Measurements from ENCODE around the gene C2CD3. TPM values are rescaled to one million over a fixed set of nuclear protein-coding genes. Genes with fewer than 3 reads are reported as not detected.
"Not testable (repeated sequence)": the region's sequence is repeated elsewhere in the genome, so short reads cannot be mapped to it uniquely, and the experiment has no call there.

Gene C2CD3
- total RNA-seq, 1 donor: 21.7 TPM

- no peak for DNase-seq (ENCODE audit: low read depth)
- TF ChIP-seq CTCF (IDR thresholded peaks at IDR 0.05; ENCODE audit: insufficient read depth, low read length): no peak
- H3K4me3 ChIP-seq (ENCODE audit: low read depth, low read length): no peak overlapping the region
These were observed 32.8 kb downstream of the C2CD3 start for GRCh38 chr11:74138021-74138420.

GRCh38 chr11:74135127-74135840, 35.5 kb downstream of the C2CD3 start:
- H3K4me3 ChIP-seq (ENCODE audit: low read depth, low read length): no peak overlapping the region
- TF ChIP-seq CTCF (IDR thresholded peaks at IDR 0.05; ENCODE audit: insufficient read depth, low read length): no peak
- DNase-seq (ENCODE audit: low read depth): no peak

- no peak for DNase-seq (ENCODE audit: low read depth)
- no peak overlapping the region for H3K4me3 ChIP-seq (ENCODE audit: low read depth, low read length)
- TF ChIP-seq CTCF (IDR thresholded peaks at IDR 0.05; ENCODE audit: insufficient read depth, low read length): no peak
These were observed 36.1 kb downstream of the C2CD3 start for GRCh38 chr11:74134661-74135060.

- TF ChIP-seq CTCF (IDR thresholded peaks at IDR 0.05; ENCODE audit: insufficient read depth, low read length): no peak
- H3K4me3 ChIP-seq (ENCODE audit: low read depth, low read length): no peak overlapping the region
- no peak for DNase-seq (ENCODE audit: low read depth)
These were observed 37.4 kb downstream of the C2CD3 start for GRCh38 chr11:74133436-74133835.

- TF ChIP-seq CTCF (IDR thresholded peaks at IDR 0.05; ENCODE audit: insufficient read depth, low read length): no peak
- H3K4me3 ChIP-seq (ENCODE audit: low read depth, low read length): no peak overlapping the region
- DNase-seq (ENCODE audit: low read depth): no peak
These were observed 38.0 kb downstream of the C2CD3 start for GRCh38 chr11:74132833-74133232.

- H3K4me3 ChIP-seq (ENCODE audit: low read depth, low read length); DNase-seq (ENCODE audit: low read depth): not testable (repeated sequence)
These were observed 41.7 kb downstream of the C2CD3 start for GRCh38 chr11:74129121-74129520.

- peak; percentile 75 for DNase-seq (ENCODE audit: low read depth)
- TF ChIP-seq CTCF (IDR thresholded peaks at IDR 0.05; ENCODE audit: insufficient read depth, low read length): peak; percentile 49
- H3K4me3 ChIP-seq (ENCODE audit: low read depth, low read length): no peak overlapping the region
These were observed 47.8 kb downstream of the C2CD3 start for GRCh38 chr11:74123008-74123448.

Data from fibroblast of the aortic adventitia (primary cell).